OCI-LY3 (cell line): ENCODE data around the gene PDE8A.

Source experiments
- H2AFZ ChIP-seq: fragments of 200-600, 300-600 bp; shearing (Covaris generic); 2 replicates; pipeline ENCODE4 v1.6.0; 2014; ENCODE audit warnings: antibody characterized with exemption, low read depth, low read length
- H3K27ac ChIP-seq: fragments of 200-600, 300-600 bp; sonication (generic); 2 replicates; pipeline ENCODE4 v1.5.1; 2014; ENCODE audit warnings: mild to moderate bottlenecking, low read length, moderate library complexity, mixed read lengths
- H3K27me3 ChIP-seq: fragments of 200-600, 300-600 bp; sonication (generic); 2 replicates; pipeline ENCODE4 v1.6.1; 2014; ENCODE audit warnings: low read depth, low read length, mixed read lengths
- H3K36me3 ChIP-seq: fragments of 200-600, 300-600 bp; sonication (generic); replicated peaks from 2 replicates; pipeline ENCODE3; 2014; ENCODE audit warnings: low read depth, low read length, mixed read lengths
- H3K4me1 ChIP-seq: fragments of 300-600, 200-600 bp; sonication (generic); 2 replicates; pipeline ENCODE4 v1.6.1; 2014; ENCODE audit warnings: low read length, mixed read lengths
- H3K4me2 ChIP-seq: fragments of 200-600, 300-600 bp; sonication (generic); 2 replicates; pipeline ENCODE4 v1.6.1; 2014; ENCODE audit warnings: low read length, mixed read lengths
- H3K4me3 ChIP-seq: fragments of 300-600, 200-600 bp; sonication (generic); 2 replicates; pipeline ENCODE4 v1.5.1; 2014; ENCODE audit warnings: antibody characterized with exemption, mild to moderate bottlenecking, low read length, moderate library complexity
- H3K79me2 ChIP-seq: fragments of 300-600, 200-600 bp; shearing (Covaris generic); 2 replicates; pipeline ENCODE4 v1.6.1; 2014; ENCODE audit warnings: mild to moderate bottlenecking, low read length, mixed read lengths
- H3K9ac ChIP-seq: fragments of 300-600, 200-600 bp; shearing (Covaris generic); 2 replicates; pipeline ENCODE4 v1.6.0; 2014; ENCODE audit warnings: mild to moderate bottlenecking, low read length, moderate library complexity
- H3K9me3 ChIP-seq: fragments of 200-600, 300-600 bp; shearing (Covaris generic); 2 replicates; pipeline ENCODE4 v1.6.1; 2014; ENCODE audit warnings: low read length, mixed read lengths; ENCODE audit not compliant: insufficient read depth
- H4K20me1 ChIP-seq: fragments of 200-600, 300-600 bp; sonication (generic); 2 replicates; pipeline ENCODE4 v1.6.1; 2016; ENCODE audit warnings: low read length, mixed read lengths; ENCODE audit not compliant: insufficient read depth
- CTCF ChIP-seq: fragments of 200-600, 300-600 bp; sonication (generic); IDR thresholded peaks from 2 replicates; pipeline ENCODE4 v1.5.1; 2014; ENCODE audit warnings: antibody characterized with exemption, low read length, low read depth
- EZH2phosphoT487 ChIP-seq: fragments of 200-600 bp; shearing (Covaris generic); IDR thresholded peaks from 2 replicates; pipeline ENCODE4 v1.6.1; 2018; ENCODE audit warnings: antibody characterized with exemption, mixed run types, low read depth

The PDE8A gene

GRCh38 chr15:85063522-85064079 lies 81.9 kb downstream of the PDE8A start:
- Histone ChIP-seq H2AFZ (no peak overlapping the region), H3K27me3 (no peaks in the 10 kb centered on the region), H3K9ac (no peak overlapping the region), H3K27ac (no peak overlapping the region), H3K9me3 (peaks cover 11% of the 10 kb centered on the region), H3K4me3 (no peak overlapping the region), H3K4me1 (no peaks in the 10 kb centered on the region), H3K79me2 (peaks cover 18% of the 10 kb centered on the region), H4K20me1 (peaks cover 5% of the 10 kb centered on the region; the same call in 1 of the 2 replicates), H3K4me2 (no peak overlapping the region), H3K36me3 (peaks cover 11% of the 10 kb centered on the region)
- no peak for TF ChIP-seq CTCF
- no peak for TF ChIP-seq EZH2phosphoT487

- H3K27me3 ChIP-seq: no peaks in the 10 kb centered on the region
- no peak overlapping the region for H3K27ac ChIP-seq
- no peak overlapping the region for H3K9ac ChIP-seq
- H3K79me2 ChIP-seq: peaks cover 17% of the 10 kb centered on the region
- H3K4me2 ChIP-seq: no peak overlapping the region
- peaks cover 11% of the 10 kb centered on the region for H3K36me3 ChIP-seq
- no peak for TF ChIP-seq CTCF
- TF ChIP-seq EZH2phosphoT487: no peak
- H3K4me3 ChIP-seq: no peak overlapping the region
- H4K20me1 ChIP-seq: peaks cover 5% of the 10 kb centered on the region; the same call in 1 of the 2 replicates
- H3K4me1 ChIP-seq: no peaks in the 10 kb centered on the region
- no peak overlapping the region for H2AFZ ChIP-seq
- peaks cover 10% of the 10 kb centered on the region for H3K9me3 ChIP-seq
These were observed 83.1 kb downstream of the PDE8A start for GRCh38 chr15:85064710-85065109.

- no peaks in the 10 kb centered on the region for H3K79me2 ChIP-seq
- no peak overlapping the region for H3K9ac ChIP-seq
- no peaks in the 10 kb centered on the region for H3K27me3 ChIP-seq
- H3K27ac ChIP-seq: no peak overlapping the region
- H2AFZ ChIP-seq: no peak overlapping the region
- no peak overlapping the region for H3K4me3 ChIP-seq
- H4K20me1 ChIP-seq: no peaks in the 10 kb centered on the region
- H3K36me3 ChIP-seq: peaks cover 5% of the 10 kb centered on the region
- no peaks in the 10 kb centered on the region for H3K9me3 ChIP-seq
- H3K4me1 ChIP-seq: no peaks in the 10 kb centered on the region
- no peak overlapping the region for H3K4me2 ChIP-seq
- TF ChIP-seq CTCF (no peak), EZH2phosphoT487 (no peak)
These were observed 89.4 kb downstream of the PDE8A start for GRCh38 chr15:85071061-85071460.

- H4K20me1 ChIP-seq: no peaks in the 10 kb centered on the region
- H3K9ac ChIP-seq: no peak overlapping the region
- no peaks in the 10 kb centered on the region for H3K9me3 ChIP-seq
- no peak overlapping the region for H3K4me3 ChIP-seq
- peaks cover 5% of the 10 kb centered on the region for H3K36me3 ChIP-seq
- no peak overlapping the region for H3K4me2 ChIP-seq
- no peaks in the 10 kb centered on the region for H3K4me1 ChIP-seq
- no peak overlapping the region for H2AFZ ChIP-seq
- H3K27ac ChIP-seq: no peak overlapping the region
- H3K27me3 ChIP-seq: no peaks in the 10 kb centered on the region
- H3K79me2 ChIP-seq: no peaks in the 10 kb centered on the region
- TF ChIP-seq CTCF: no peak
These were observed 89.8 kb downstream of the PDE8A start for GRCh38 chr15:85071504-85071903.
